K562 (cell line): ENCODE measurements around the gene OR6K6.

Source experiments
- CTCF ChIP-seq, 3 experiments: IDR thresholded peaks in 2 of 3; conservative IDR thresholded peaks in 1 of 3; 2 replicates each; pipeline ENCODE4 v1.5.1; 2011 to 2012; ENCODE audit warnings: low read length in 3 of 3, mild to moderate bottlenecking in 3 of 3, control low read depth in 2 of 3, improper control_type of control experiment in 1 of 3, inconsistent platforms in 1 of 3, low read depth in 1 of 3, mixed read lengths in 1 of 3, moderate library complexity in 1 of 3; ENCODE audit not compliant: insufficient read depth in 2 of 3
- E2F5 ChIP-seq: sonication (generic); formaldehyde crosslinking; IDR thresholded peaks from 2 replicates; pipeline ENCODE4 v1.8.0; 2022; ENCODE audit warnings: mild to moderate bottlenecking, missing genetic modification reagents
- POU5F1 ChIP-seq: fragments of 150-350 bp; IDR thresholded peaks from 2 replicates; pipeline ENCODE4 v1.6.1; 2014; ENCODE audit warnings: borderline replicate concordance, low read length, low read depth, mild to moderate bottlenecking; ENCODE audit not compliant: partially characterized antibody

GRCh38 chr1:158732524-158732923, 22.0 kb upstream of the OR6K6 start:
- no peak for TF ChIP-seq POU5F1
- TF ChIP-seq E2F5 (CRISPR knock-in tag): no peak
- no peak for TF ChIP-seq CTCF (IDR thresholded peaks at IDR 0.05 in 2 of 3, conservative IDR thresholded peaks at IDR 0.05 in 1 of 3; ENCODE audit: insufficient read depth in 2 of 3, low read depth in 1 of 3, low read length in 3 of 3)
